B cell (primary cell): ENCODE data around the gene MAP3K5.

Experiments used
- CTCF ChIP-seq: fragments of 200-600 bp; IDR thresholded peaks from one replicate; pipeline ENCODE4 v1.8.0; 2022; ENCODE audit warnings: antibody characterized with exemption, mild to moderate bottlenecking
- EZH2 ChIP-seq: IDR thresholded peaks from 2 replicates; pipeline ENCODE4 v1.6.1; 2012; ENCODE audit warnings: borderline replicate concordance, low read depth, mild to moderate bottlenecking, moderate library complexity, low read length; ENCODE audit not compliant: insufficient read depth, poor library complexity, severe bottlenecking

- no peak for TF ChIP-seq EZH2
- TF ChIP-seq CTCF, result no peak
Measured at GRCh38 chr6:136613477-136613876, 178.8 kb downstream of the MAP3K5 start.
